Spleen (tissue), 7 donors: ENCODE results near the gene VENTX.

Experiments used
- POLR2AphosphoS5 ChIP-seq, 3 donors: sonication (generic); formaldehyde crosslinking; IDR thresholded peaks; one replicate each; pipeline ENCODE4 v1.5.1; 2017; ENCODE audit warnings: antibody characterized with exemption in 3 of 3
- TF ChIP-seq, protein P1 (sequence below), 11 experiments: fragments of 200-600 bp in 7 of 11; fragments of 450-650 bp in 4 of 11; sonication (generic) in 4 of 11; IDR thresholded peaks in 8 of 11; conservative IDR thresholded peaks in 3 of 11; 1 replicate in 7 of 11; 2 replicates in 4 of 11; pipeline versions ENCODE4 v1.4.0 to v1.8.0; 2016 to 2021; ENCODE audit warnings: antibody characterized with exemption in 11 of 11, inconsistent platforms in 4 of 11, mild to moderate bottlenecking in 1 of 11
- donor health status: DM: no; HTN: no; CAD: no; lungs with moderate emphysema.
- donor health status: DM: no; HTN: no; CAD: no.
- donor health status: DM: no; HTN: no; CAD: no.

DNA sequence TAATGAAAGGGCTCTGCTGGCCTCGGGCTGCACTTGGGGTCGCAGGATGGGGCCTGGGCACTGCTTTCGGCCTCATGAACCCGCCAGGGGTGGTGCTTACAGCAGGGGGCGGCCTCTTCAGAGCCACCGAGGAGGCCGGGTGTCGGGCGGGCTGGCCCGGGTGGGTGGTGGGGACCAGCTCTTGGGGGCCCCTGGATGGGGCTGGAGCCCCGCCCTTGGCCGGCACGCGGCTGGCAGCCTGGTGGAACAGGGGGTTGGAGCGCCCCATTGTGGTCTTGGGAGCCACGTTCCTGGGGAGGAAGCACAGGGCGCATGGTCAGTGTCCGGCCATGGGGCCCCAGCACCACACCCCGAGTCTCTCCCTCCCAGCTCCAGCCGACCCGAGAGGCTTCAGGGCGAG lies 30.2 kb downstream of the VENTX start:
- TF ChIP-seq, protein P1, sequence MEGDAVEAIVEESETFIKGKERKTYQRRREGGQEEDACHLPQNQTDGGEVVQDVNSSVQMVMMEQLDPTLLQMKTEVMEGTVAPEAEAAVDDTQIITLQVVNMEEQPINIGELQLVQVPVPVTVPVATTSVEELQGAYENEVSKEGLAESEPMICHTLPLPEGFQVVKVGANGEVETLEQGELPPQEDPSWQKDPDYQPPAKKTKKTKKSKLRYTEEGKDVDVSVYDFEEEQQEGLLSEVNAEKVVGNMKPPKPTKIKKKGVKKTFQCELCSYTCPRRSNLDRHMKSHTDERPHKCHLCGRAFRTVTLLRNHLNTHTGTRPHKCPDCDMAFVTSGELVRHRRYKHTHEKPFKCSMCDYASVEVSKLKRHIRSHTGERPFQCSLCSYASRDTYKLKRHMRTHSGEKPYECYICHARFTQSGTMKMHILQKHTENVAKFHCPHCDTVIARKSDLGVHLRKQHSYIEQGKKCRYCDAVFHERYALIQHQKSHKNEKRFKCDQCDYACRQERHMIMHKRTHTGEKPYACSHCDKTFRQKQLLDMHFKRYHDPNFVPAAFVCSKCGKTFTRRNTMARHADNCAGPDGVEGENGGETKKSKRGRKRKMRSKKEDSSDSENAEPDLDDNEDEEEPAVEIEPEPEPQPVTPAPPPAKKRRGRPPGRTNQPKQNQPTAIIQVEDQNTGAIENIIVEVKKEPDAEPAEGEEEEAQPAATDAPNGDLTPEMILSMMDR (IDR thresholded peaks at IDR 0.05 in 8 of 11, conservative IDR thresholded peaks at IDR 0.05 in 3 of 11): no peak
- TF ChIP-seq POLR2AphosphoS5 (IDR thresholded peaks at IDR 0.05): no peak
